KMS-11 (cell line): ENCODE measurements around the gene SORCS1.
A peak's percentile ranks its signal among the peaks of the same experiment; 100 is the strongest.
"Not testable (repeated sequence)": the region's sequence is repeated elsewhere in the genome, so short reads cannot be mapped to it uniquely, and the experiment has no call there.

ENCODE experiments used
- H2AFZ ChIP-seq: fragments of 200-600 bp; sonication (generic); 2 replicates; pipeline ENCODE4 v1.6.1; 2016; ENCODE audit warnings: antibody characterized with exemption, mixed run types, low read depth
- H3K27ac ChIP-seq: fragments of 200-600 bp; sonication (generic); 2 replicates; pipeline ENCODE4 v1.6.1; 2016; ENCODE audit warnings: mild to moderate bottlenecking, mixed run types
- H3K27me3 ChIP-seq: fragments of 200-600 bp; sonication (generic); 2 replicates; pipeline ENCODE4 v1.6.1; 2017; ENCODE audit warnings: mild to moderate bottlenecking, low read depth, mixed run types, moderate library complexity; ENCODE audit not compliant: insufficient read depth
- H3K36me3 ChIP-seq: fragments of 200-600 bp; sonication (generic); 2 replicates; pipeline ENCODE4 v1.6.1; 2017; ENCODE audit warnings: mild to moderate bottlenecking, mixed run types; ENCODE audit not compliant: insufficient read depth
- H3K4me1 ChIP-seq: fragments of 200-600 bp; sonication (generic); 2 replicates; pipeline ENCODE4 v1.6.1; 2016; ENCODE audit warnings: mild to moderate bottlenecking, low read depth, mixed run types; ENCODE audit not compliant: poor library complexity, severe bottlenecking
- H3K4me2 ChIP-seq: fragments of 200-600 bp; sonication (generic); 2 replicates; pipeline ENCODE4 v1.7.0; 2016; ENCODE audit warnings: mild to moderate bottlenecking, mixed run types
- H3K4me3 ChIP-seq: fragments of 200-600 bp; sonication (generic); IDR thresholded peaks from 2 replicates; pipeline ENCODE4 v1.6.1; 2017; ENCODE audit warnings: low read depth, low read length, mixed read lengths; ENCODE audit not compliant: insufficient read depth
- H3K79me2 ChIP-seq: fragments of 200-600 bp; sonication (generic); 2 replicates; pipeline ENCODE4 v1.6.1; 2016; ENCODE audit warnings: low read depth, mixed run types; ENCODE audit not compliant: insufficient read depth
- H3K9ac ChIP-seq: fragments of 200-600 bp; sonication (generic); 2 replicates; pipeline ENCODE4 v1.6.1; 2016; ENCODE audit warnings: mild to moderate bottlenecking, mixed run types
- H4K20me1 ChIP-seq: fragments of 200-600 bp; sonication (generic); 2 replicates; pipeline ENCODE4 v1.6.1; 2016; ENCODE audit warnings: mild to moderate bottlenecking, mixed run types; ENCODE audit not compliant: insufficient read depth
- TF ChIP-seq, protein P1 (sequence below): fragments of 200-600 bp; sonication (generic); conservative IDR thresholded peaks from 2 replicates; pipeline ENCODE4 v1.6.1; 2017; ENCODE audit warnings: low read depth, mild to moderate bottlenecking, antibody characterized with exemption, low read length, moderate library complexity, mixed read lengths

SORCS1 gene

GRCh38 chr10:106931853-106932249, 232.7 kb downstream of the SORCS1 start:
- Histone ChIP-seq H3K79me2 (no peaks in the 10 kb centered on the region), H3K9ac (peak overlapping the region; percentile 39; the same call in 1 of the 2 replicates), H3K4me1 (peaks cover 68% of the 10 kb centered on the region), H3K4me3 (no peak overlapping the region), H3K27me3 (no peaks in the 10 kb centered on the region), H3K4me2 (peak overlapping the region; percentile 70), H2AFZ (no peak overlapping the region), H3K27ac (peak overlapping the region; percentile 92), H4K20me1 (no peaks in the 10 kb centered on the region), H3K36me3 (no peaks in the 10 kb centered on the region)
- TF ChIP-seq, protein P1, sequence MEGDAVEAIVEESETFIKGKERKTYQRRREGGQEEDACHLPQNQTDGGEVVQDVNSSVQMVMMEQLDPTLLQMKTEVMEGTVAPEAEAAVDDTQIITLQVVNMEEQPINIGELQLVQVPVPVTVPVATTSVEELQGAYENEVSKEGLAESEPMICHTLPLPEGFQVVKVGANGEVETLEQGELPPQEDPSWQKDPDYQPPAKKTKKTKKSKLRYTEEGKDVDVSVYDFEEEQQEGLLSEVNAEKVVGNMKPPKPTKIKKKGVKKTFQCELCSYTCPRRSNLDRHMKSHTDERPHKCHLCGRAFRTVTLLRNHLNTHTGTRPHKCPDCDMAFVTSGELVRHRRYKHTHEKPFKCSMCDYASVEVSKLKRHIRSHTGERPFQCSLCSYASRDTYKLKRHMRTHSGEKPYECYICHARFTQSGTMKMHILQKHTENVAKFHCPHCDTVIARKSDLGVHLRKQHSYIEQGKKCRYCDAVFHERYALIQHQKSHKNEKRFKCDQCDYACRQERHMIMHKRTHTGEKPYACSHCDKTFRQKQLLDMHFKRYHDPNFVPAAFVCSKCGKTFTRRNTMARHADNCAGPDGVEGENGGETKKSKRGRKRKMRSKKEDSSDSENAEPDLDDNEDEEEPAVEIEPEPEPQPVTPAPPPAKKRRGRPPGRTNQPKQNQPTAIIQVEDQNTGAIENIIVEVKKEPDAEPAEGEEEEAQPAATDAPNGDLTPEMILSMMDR: no peak

- peak overlapping the region; percentile 70 for H3K4me2 ChIP-seq
- H3K27me3 ChIP-seq: no peaks in the 10 kb centered on the region
- TF ChIP-seq, protein P1: no peak
- peaks cover 65% of the 10 kb centered on the region for H3K4me1 ChIP-seq
- H3K36me3 ChIP-seq: no peaks in the 10 kb centered on the region
- H4K20me1 ChIP-seq: no peaks in the 10 kb centered on the region
- no peaks in the 10 kb centered on the region for H3K79me2 ChIP-seq
- H3K27ac ChIP-seq: peak overlapping the region; percentile 92
- H3K4me3 ChIP-seq: no peak overlapping the region
- H2AFZ ChIP-seq: peak overlapping the region; percentile 15; the same call in 1 of the 2 replicates
- peak overlapping the region; percentile 39 for H3K9ac ChIP-seq
These were observed 233.2 kb downstream of the SORCS1 start for GRCh38 chr10:106931159-106931852.

GRCh38 chr10:106930751-106931150, 233.8 kb downstream of the SORCS1 start:
- Histone ChIP-seq H3K79me2 (no peaks in the 10 kb centered on the region), H3K4me2 (peak overlapping the region; percentile 70), H3K4me3 (no peak overlapping the region), H3K27ac (peak overlapping the region; percentile 92), H4K20me1 (no peaks in the 10 kb centered on the region), H3K9ac (peak overlapping the region; percentile 39), H3K27me3 (no peaks in the 10 kb centered on the region), H2AFZ (peak overlapping the region; percentile 15; the same call in 1 of the 2 replicates), H3K4me1 (peaks cover 59% of the 10 kb centered on the region), H3K36me3 (no peaks in the 10 kb centered on the region)
- TF ChIP-seq, protein P1: no peak

- H3K27ac ChIP-seq: peak overlapping the region; percentile 92; the same call in 1 of the 2 replicates
- no peaks in the 10 kb centered on the region for H3K79me2 ChIP-seq
- H3K36me3 ChIP-seq: no peaks in the 10 kb centered on the region
- TF ChIP-seq, protein P1: no peak
- no peak overlapping the region for H3K4me2 ChIP-seq
- H2AFZ ChIP-seq: peak overlapping the region; percentile 14; the same call in 1 of the 2 replicates
- no peak overlapping the region for H3K4me3 ChIP-seq
- H3K4me1 ChIP-seq: peaks cover 49% of the 10 kb centered on the region
- no peaks in the 10 kb centered on the region for H4K20me1 ChIP-seq
- H3K9ac ChIP-seq: no peak overlapping the region
- H3K27me3 ChIP-seq: no peaks in the 10 kb centered on the region
These were observed 235.1 kb downstream of the SORCS1 start for GRCh38 chr10:106929291-106929895.

- H2AFZ ChIP-seq, H3K9ac ChIP-seq, H3K4me3 ChIP-seq, H3K27ac ChIP-seq, H3K4me2 ChIP-seq, H3K27me3 ChIP-seq, H3K36me3 ChIP-seq, H3K79me2 ChIP-seq, H4K20me1 ChIP-seq: not testable (repeated sequence)
- H3K4me1 ChIP-seq: peaks cover 43% of the 10 kb centered on the region
These were observed 236.4 kb downstream of the SORCS1 start for GRCh38 chr10:106928151-106928550.
